ENCODE measurements around the gene PRKCSH.

DNA sequence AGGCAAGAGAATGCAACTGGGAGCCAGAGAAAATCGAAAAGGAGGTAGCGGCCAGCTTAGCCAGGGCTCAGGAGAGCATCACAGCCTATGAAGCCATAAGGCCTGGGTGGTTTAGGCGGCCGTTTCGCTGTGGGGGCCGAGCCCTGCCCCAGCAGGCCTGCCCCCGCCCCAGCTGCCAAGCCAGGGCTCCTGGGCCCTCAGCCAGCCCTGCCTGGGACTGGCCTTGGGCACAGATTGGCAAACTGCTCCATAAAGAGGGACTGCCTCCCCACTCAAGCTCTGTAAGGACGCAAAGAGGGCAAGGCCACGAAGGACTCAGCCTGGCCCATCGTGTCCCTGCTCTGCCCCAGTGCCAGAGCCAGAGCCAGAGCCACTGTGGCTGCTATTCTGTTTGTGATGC is 60.0 kb downstream of the PRKCSH start:
- TF ChIP-seq, protein P1, sequence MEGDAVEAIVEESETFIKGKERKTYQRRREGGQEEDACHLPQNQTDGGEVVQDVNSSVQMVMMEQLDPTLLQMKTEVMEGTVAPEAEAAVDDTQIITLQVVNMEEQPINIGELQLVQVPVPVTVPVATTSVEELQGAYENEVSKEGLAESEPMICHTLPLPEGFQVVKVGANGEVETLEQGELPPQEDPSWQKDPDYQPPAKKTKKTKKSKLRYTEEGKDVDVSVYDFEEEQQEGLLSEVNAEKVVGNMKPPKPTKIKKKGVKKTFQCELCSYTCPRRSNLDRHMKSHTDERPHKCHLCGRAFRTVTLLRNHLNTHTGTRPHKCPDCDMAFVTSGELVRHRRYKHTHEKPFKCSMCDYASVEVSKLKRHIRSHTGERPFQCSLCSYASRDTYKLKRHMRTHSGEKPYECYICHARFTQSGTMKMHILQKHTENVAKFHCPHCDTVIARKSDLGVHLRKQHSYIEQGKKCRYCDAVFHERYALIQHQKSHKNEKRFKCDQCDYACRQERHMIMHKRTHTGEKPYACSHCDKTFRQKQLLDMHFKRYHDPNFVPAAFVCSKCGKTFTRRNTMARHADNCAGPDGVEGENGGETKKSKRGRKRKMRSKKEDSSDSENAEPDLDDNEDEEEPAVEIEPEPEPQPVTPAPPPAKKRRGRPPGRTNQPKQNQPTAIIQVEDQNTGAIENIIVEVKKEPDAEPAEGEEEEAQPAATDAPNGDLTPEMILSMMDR (IDR thresholded peaks at IDR 0.05): no peak
- TF ChIP-seq TCF7L2 (IDR thresholded peaks at IDR 0.05; ENCODE audit: low read depth, low read length) (no peak), POLR2AphosphoS5 (IDR thresholded peaks at IDR 0.05; ENCODE audit: low read depth, low read length) (no peak), SIN3A (IDR thresholded peaks at IDR 0.05; ENCODE audit: borderline replicate concordance, insufficient read depth, low read depth, low read length) (no peak)
- TF ChIP-seq, protein P2, sequence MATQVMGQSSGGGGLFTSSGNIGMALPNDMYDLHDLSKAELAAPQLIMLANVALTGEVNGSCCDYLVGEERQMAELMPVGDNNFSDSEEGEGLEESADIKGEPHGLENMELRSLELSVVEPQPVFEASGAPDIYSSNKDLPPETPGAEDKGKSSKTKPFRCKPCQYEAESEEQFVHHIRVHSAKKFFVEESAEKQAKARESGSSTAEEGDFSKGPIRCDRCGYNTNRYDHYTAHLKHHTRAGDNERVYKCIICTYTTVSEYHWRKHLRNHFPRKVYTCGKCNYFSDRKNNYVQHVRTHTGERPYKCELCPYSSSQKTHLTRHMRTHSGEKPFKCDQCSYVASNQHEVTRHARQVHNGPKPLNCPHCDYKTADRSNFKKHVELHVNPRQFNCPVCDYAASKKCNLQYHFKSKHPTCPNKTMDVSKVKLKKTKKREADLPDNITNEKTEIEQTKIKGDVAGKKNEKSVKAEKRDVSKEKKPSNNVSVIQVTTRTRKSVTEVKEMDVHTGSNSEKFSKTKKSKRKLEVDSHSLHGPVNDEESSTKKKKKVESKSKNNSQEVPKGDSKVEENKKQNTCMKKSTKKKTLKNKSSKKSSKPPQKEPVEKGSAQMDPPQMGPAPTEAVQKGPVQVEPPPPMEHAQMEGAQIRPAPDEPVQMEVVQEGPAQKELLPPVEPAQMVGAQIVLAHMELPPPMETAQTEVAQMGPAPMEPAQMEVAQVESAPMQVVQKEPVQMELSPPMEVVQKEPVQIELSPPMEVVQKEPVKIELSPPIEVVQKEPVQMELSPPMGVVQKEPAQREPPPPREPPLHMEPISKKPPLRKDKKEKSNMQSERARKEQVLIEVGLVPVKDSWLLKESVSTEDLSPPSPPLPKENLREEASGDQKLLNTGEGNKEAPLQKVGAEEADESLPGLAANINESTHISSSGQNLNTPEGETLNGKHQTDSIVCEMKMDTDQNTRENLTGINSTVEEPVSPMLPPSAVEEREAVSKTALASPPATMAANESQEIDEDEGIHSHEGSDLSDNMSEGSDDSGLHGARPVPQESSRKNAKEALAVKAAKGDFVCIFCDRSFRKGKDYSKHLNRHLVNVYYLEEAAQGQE (IDR thresholded peaks at IDR 0.05; ENCODE audit: insufficient read depth in 1 of 2, low read depth in 2 of 2, low read length in 1 of 2): no peak

Measured in Panc1 (cell line).